Sigmoid colon (tissue), 4 donors: Measurements from ENCODE around the gene PNMA6E.

Source experiments
- EP300 ChIP-seq, 4 donors: sonication (generic); formaldehyde crosslinking; IDR thresholded peaks; one replicate each; pipeline ENCODE4 v1.6.1; 2017; ENCODE audit warnings: antibody characterized with exemption in 4 of 4
- POLR2AphosphoS5 ChIP-seq, 4 donors: sonication (generic); formaldehyde crosslinking; IDR thresholded peaks; one replicate each; pipeline ENCODE4 v1.6.1; 2017; ENCODE audit warnings: antibody characterized with exemption in 4 of 4
- TF ChIP-seq, protein P1 (sequence below), 4 experiments: fragments of 450-650 bp in 3 of 4; fragments of 200-600 bp in 1 of 4; IDR thresholded peaks; one replicate each; pipeline ENCODE4 v1.5.1; 2016 to 2019; ENCODE audit warnings: antibody characterized with exemption in 4 of 4, mild to moderate bottlenecking in 3 of 4, moderate library complexity in 2 of 4

- TF ChIP-seq, protein P1, sequence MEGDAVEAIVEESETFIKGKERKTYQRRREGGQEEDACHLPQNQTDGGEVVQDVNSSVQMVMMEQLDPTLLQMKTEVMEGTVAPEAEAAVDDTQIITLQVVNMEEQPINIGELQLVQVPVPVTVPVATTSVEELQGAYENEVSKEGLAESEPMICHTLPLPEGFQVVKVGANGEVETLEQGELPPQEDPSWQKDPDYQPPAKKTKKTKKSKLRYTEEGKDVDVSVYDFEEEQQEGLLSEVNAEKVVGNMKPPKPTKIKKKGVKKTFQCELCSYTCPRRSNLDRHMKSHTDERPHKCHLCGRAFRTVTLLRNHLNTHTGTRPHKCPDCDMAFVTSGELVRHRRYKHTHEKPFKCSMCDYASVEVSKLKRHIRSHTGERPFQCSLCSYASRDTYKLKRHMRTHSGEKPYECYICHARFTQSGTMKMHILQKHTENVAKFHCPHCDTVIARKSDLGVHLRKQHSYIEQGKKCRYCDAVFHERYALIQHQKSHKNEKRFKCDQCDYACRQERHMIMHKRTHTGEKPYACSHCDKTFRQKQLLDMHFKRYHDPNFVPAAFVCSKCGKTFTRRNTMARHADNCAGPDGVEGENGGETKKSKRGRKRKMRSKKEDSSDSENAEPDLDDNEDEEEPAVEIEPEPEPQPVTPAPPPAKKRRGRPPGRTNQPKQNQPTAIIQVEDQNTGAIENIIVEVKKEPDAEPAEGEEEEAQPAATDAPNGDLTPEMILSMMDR (IDR thresholded peaks at IDR 0.05), result no peak
- TF ChIP-seq POLR2AphosphoS5 (IDR thresholded peaks at IDR 0.05) (no peak), EP300 (IDR thresholded peaks at IDR 0.05) (no peak)
Measured at GRCh38 chrX:153378607-153379006, 22.5 kb downstream of the PNMA6E start.
